NK-92 (cell line): ENCODE results near the gene RIT2.

Experiments used
- DNase-seq: peaks from one replicate; lab custom pipeline; 2025; ENCODE audit not compliant: unreplicated experiment; lab: John Stamatoyannopoulos, UW

The RIT2 gene

DNA sequence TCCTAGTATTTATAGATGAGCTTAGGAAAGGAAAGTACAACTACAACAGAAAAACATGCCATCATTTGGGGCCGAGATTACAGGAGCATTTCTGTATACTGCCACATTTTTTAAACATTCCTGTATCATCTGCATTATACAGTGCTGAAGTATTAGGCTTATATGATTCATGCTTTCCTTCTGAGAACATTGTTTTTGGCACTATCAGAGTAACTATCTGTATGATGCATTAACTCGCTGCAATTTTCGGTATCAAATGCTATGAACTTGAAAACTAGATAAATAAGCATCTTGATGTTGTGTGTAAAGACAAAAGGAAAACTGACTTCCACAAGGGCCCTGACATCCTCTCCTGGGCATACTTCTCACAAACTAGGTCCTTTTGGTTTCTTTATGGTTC lies 102.0 kb downstream of the RIT2 start:
- DNase-seq, result no peak

- no peak for DNase-seq
Observed at GRCh38 chr18:43012951-43013350, 102.5 kb downstream of the RIT2 start.

DNA sequence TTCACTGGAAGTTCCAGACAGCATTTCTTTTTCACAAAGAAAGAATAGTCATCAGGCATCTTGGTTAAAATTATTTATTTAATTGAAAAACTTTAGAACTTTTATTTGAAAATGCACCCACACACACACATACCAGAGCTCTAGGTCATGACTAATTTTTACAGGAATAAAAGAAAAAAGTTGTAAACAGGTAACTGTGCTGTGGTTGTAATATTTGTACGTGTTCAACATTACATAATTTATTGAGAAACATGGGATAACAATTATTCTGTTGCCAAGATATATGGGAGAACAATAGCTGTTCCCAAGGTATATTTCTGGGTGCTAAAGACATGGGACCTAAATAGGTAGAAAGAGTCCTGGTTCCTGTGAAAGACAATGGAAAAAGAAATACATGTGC lies 104.9 kb downstream of the RIT2 start:
- DNase-seq, result no peak

DNA sequence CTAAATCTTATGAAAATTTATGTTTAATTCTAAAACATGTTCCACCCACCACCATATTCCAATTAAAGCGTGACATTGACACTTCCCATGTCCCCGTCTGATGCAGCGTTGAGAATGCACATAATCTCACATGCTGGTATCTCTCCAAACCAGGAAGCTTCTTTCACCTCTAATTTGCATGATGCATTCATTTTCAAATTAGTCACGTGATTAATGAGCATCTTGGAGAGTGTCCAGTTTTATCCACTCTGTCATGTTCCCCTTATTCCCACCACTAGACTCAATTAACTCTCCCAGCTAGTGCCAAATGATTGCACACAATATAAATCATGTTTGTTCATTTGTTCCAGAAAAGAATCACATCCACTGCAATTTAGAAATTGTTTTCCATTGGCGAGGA lies 105.8 kb downstream of the RIT2 start:
- DNase-seq, result no peak

DNA sequence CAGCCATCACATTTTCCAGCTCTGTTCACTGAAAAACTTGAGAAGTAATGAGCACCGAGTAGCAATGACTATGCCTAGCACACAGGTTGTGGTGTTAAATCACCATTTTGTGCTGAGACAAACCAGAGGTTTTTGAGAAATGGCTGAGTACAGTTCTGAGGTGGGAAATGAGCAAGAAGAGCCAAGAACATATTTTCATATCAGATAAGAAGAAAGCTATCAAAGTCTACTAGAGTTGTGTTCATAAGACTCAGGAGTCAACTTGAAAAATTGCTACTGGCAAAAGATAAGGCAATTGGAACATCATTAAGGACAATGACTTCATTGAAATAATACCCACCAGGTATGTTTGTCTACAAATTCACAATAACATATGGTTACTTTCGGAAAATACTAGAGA lies 108.1 kb downstream of the RIT2 start:
- DNase-seq, result no peak

GRCh38 chr18:43004421-43004820 lies 111.1 kb downstream of the RIT2 start:
- no peak for DNase-seq

DNA sequence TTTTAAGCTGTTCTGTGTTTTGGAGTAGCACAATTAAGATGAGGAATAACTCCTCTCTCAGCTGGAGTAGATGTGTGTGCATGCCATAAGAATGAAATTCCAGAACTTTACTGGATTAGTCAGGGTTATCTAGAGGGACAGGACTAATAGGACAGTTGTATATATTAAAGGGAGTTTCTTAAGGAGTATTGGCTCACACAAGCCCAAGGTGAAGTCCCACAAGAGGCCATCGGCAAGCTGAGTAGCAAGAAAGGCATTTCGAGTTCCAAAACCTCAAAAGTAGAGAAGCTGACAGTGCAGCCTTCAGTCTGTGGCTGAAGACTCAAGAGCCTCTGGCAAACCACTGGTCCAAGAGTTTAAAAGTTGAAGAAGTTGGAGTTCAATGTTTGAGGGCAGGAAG lies 113.7 kb downstream of the RIT2 start:
- DNase-seq, result no peak

GRCh38 chr18:42996824-42997223 lies 118.7 kb downstream of the RIT2 start:
- DNase-seq, result no peak

DNA sequence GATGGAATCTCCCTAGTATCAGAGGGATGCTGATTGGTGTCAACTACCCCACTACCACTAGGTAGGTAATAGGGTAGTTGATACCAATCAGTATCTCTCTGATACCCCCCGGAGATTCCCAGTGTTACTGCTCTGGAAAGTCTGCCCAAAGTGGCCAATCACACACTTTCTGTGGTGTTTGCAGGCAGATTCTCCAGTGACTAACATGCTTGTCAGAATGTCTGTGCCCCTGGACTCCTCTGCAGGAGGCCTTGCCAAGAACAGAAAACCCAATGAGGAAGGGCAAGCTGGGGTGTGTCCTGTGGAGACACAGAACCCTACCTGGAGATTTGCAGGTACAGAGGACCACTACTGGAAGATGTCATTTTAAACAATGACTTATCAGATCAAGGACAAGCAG lies 135.1 kb downstream of the RIT2 start:
- no peak for DNase-seq

- DNase-seq, result no peak
Observed at GRCh38 chr18:42977982-42978637, 137.4 kb downstream of the RIT2 start.

- DNase-seq, result no peak
Observed at GRCh38 chr18:42976869-42977590, 138.5 kb downstream of the RIT2 start.

DNA sequence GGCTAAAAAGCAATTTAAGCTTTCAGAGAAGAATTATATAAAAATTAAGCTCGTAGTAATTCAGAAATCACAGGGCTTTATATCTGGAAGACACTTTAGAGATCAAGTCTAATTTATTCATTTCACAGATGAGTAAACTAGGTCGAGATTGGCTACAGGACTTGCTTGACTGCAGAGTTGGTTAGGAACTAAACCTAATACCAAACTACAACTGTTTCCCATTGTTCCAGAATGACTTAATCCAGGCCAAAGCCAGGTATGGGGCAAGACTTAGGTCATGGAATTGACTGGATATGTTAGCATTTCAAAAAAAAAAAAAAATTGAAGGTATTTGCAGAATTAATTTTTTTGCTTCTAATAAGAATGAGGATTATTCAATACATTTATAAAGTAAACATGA lies 146.1 kb downstream of the RIT2 start:
- no peak for DNase-seq

- DNase-seq, result no peak
Observed at GRCh38 chr18:42961298-42961697, 154.2 kb downstream of the RIT2 start.

DNA sequence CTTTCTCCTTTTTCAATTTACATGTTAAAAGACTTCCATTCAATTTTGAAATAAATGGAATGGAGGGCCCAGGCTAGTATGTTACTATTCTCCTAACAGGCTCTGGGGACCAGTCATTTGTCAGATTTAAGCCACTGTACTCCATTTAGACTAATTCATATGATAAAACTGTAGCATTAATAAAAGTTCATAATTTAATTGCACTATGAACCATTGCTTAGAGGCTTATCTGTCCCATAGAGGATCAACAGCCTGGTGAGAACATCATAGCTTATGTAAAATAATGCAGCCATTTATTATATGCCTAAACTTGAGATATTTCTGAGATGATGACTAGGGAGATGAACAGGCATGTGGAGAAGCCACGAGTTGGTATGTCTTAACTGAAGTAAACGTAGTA lies 156.0 kb downstream of the RIT2 start:
- DNase-seq, result no peak

- no peak for DNase-seq
Observed at GRCh38 chr18:42958353-42958752, 157.1 kb downstream of the RIT2 start.

- no peak for DNase-seq
Observed at GRCh38 chr18:42956287-42956686, 159.2 kb downstream of the RIT2 start.

- DNase-seq, result no peak
Observed at GRCh38 chr18:42954887-42955286, 160.6 kb downstream of the RIT2 start.

DNA sequence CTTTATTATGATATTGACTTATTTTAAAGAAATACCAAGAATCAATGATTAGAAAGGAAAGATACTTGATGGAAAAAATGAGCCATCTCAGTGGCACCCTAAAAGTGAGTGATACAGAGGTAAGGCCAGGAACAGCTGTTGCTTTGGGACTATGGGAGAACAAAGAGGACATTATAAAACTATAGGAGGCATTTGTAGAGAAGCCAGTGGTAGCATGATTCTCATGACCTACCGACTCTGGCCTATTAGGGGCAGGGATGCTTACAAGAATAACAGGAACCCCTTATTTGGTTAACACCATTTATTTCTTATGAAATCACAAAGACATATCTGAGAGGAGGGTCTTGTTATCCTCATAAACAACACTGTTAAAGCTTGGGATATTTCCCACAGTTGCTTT lies 162.2 kb downstream of the RIT2 start:
- no peak for DNase-seq

DNA sequence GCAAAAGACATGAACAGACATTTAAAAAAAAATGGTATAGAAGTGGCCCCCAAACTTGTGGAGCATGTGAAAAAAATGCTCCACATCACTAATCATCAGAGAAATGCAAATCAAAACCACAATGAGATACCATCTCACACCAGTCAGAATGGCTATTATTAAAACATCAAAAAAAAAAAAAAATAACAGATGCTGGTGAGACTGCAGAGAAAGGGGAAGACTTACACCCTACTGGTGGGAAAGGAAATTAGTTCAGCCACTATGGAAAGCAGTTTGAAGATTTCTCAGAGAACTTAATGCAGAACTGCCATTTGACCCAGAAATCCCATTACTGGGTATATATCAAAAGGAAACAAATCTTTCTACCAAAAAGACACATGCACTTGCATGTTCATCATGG lies 164.8 kb downstream of the RIT2 start:
- no peak for DNase-seq

DNA sequence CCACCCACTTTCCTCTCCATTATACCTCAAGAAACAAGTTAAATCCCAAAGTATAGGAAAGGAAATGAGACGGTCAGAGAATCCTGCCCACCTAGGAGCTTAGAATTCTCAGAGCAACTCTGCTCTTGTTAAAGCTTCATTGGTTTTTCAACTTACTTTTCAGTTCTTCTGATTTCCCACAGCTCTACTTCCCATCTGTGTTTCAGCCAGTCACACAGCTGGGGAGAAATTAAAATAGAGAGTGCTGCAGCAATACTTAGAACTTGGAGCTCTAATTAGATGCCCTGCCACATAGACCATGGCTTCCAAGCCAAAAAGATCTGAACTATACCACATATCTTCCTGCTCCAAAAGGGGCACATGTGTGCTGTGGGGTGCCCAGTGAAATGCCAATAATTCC lies 166.7 kb downstream of the RIT2 start:
- DNase-seq, result no peak

- no peak for DNase-seq
Observed at GRCh38 chr18:42941860-42942259, 173.6 kb downstream of the RIT2 start.

DNA sequence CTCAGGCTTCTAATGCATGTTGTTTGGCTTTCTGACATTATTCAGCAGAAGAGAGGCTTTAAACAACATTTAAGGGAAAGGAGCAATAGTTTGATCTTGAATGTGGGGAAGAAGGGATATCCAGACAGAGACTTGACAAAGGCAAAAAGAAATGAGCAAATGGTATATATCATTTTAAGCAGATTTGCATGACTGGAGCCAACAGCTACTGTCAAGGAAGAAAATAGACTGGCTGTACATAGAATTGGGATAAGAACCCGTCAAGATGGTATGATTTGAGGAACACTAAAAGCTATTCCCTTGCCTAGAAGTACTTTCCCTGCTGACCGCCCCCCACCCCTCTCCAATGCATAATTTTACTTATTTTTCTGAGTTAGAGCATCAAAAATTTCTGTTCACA lies 174.5 kb downstream of the RIT2 start:
- no peak for DNase-seq

GRCh38 chr18:42937436-42937835 lies 178.0 kb downstream of the RIT2 start:
- DNase-seq, result no peak
